NOMO-1 treated with dmso at 0.1 percent for 144 hours (cell line): ENCODE results near the gene SLC25A4.
"Not testable (repeated sequence)": the region's sequence is repeated elsewhere in the genome, so short reads cannot be mapped to it uniquely, and the experiment has no call there.

Experiments
- DNase-seq: peaks from one replicate; lab custom pipeline; 2025; ENCODE audit not compliant: unreplicated experiment; lab: John Stamatoyannopoulos, UW

SLC25A4 gene

DNA sequence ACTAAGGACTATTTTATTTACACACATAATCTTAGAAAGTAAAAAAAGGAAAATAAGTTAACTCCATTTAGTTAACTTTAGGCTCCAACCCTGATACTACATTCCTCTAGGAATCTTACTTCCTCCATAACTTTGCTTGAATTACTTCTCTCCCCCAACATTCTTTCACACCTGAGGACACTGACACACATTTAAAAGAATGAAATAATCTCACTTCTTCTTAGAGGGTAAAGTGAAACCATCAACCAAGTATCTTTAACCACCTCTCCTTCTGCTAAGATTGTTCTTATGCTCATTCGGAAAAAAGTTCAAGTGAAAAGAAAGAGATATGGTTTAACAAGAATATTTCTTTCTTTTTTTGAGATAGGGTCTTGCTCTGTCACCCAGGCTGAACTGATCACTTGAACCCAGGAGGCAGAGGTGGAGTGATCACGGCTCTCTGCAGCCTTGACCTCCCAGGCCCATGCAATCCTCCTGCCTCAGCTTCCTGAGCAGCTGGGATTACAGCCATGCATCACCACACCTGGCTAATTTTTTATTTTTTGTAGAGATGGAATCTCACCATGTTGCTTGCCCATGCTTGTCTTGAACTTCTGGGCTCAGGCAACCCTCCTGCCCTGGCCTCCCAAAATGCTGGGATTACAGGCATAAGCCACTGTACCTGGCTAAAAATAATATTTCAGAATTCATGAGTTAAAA is 28.5 kb downstream of the SLC25A4 start:
- no peak for DNase-seq

DNA sequence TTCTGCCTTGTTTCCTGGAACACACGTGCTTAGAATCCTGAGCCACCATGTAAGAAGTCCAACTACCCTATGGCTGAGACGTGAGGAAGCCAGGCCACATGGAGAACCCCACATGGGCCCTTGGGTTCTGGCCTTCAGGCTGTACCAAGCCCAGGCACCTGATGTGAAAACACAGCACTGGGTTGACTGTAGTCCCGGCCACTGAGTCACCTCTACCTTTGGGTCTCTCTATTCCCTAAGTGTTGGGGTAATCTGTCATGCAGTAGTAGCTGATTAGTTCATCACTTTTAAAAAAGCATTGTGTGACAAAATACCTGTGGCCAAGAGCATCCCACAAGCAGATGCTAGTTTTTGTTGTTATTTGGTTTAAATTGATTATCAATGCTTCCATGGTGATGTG is 36.4 kb downstream of the SLC25A4 start:
- DNase-seq = no peak

DNA sequence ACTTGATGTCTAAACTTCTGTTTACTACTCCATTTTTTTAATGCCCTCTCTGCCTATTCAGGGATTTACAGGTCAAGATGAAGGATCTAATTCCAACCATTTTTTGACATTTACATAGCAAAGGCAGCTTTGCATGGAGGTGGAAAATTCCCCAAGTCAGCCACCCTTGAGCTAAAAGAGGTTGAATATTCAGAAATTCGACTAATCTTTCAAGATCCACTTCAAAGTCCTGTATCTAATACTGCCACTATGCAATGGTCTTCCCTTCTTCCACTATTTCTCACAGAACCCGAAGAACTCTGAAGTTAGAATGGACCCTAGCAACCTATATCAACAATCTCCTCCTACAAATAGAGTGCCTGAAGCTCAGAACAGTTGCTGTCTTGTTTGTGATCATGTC is 39.2 kb downstream of the SLC25A4 start:
- DNase-seq = no peak

- DNase-seq = peak; percentile 30
Observed at GRCh38 chr4:185183622-185184281, 40.7 kb downstream of the SLC25A4 start.

DNA sequence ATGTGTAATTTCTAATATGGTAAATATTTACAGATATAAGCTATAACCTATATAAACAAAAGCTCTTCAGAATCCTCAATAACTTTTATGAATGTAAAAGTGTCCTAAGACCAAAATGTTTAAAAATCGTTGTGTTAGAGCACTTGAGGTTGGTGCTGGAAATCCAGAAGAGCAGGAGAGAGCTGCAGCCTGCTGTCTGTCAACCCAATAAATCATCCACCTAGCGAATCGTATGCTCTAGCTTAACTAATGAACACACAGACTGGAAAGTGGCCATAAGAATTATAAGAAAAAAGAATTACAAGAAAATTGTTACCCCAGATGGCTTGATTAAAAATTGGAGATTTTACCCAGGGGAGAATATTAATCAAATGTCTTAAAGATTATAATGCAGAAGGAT is 43.7 kb downstream of the SLC25A4 start:
- no peak for DNase-seq

GRCh38 chr4:185189606-185190305 is 46.7 kb downstream of the SLC25A4 start:
- no peak for DNase-seq

DNA sequence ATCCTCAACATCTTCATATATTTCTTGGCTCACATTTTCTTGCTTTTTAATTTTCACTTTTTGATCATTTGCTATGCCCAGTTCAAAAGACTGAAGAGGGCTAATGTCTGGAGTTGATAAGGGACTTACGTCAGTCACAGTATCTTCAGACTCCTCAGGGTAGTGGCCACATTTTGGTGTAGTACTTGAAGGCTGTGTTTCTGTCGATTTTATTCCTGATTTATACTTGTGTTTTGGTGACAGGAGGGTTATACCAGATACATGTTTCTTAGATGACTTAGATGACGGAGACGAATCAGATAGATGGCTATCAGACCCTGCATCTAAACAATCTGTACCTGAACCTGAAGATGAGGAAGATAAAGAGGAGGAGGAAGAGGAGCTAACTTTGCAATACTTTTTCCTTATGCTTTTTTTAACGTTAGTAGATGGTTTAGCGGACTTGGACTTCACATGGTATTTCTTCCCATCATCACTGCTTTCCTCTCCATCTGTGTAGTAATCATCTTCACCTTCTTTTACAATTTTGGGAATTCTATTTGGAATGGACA is 47.3 kb downstream of the SLC25A4 start:
- DNase-seq = no peak

- DNase-seq = no peak
Observed at GRCh38 chr4:185192059-185192458, 49.0 kb downstream of the SLC25A4 start.

DNA sequence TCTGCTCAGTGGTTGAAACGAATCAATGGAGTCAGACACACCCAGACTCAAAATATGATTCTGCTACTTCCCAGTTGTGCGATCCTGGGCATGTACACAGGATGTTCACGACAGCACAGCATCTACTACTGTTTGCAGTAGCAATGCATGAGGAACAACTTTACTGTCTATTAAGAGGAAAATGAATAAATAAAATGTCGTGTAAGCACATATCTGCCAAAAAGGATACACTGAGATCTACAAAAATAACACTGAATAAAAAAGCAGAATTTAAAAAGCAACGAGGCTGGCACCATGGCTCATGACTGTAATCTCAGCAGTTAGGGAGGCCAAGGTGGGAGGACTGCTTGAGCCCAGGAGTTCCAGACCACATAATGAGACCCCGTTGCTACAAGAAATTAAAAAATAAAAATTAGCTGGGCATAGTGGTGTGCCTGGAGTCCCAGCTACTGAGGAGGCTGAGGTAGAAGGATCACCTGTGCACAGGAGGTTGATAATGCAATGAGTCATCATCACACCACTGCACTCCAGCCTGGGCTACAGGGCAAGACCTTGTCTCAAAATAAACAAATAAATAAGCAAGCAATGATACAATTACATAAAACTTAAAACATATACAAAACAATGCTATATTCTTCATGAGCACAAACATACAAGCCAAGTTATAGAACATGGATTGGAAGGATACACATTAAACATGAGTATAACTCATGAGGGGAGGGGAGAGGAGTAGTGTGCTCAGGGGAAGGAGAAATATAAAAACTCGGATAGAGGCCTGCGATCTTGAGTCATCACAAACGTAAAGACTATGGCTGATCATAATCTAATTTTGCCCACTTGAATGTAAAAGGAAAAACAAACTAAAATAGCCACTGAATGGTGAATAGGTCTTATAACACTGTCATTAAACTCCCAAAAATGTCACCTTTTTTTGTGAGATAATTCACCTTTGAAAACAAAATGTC is 52.1 kb downstream of the SLC25A4 start:
- DNase-seq = no peak

DNA sequence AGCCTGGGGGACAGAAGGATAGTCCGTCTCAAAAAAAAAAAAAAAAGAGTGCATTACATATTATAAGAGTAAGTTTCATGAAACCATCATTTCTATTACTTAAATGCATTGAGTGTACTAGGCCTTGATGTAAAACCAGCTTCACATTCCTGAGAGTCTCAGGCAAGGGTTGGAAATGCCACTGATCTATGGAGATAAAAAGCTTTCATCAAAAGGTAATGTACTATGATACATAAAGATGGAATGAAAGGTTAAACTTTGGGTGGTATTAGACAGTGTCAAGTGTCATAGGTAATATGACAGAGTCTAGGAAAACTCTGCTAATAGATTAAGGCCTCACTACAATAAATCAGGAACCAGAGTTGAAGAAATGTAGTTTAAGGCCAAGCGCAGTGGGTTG is 53.4 kb downstream of the SLC25A4 start:
- DNase-seq = no peak

DNA sequence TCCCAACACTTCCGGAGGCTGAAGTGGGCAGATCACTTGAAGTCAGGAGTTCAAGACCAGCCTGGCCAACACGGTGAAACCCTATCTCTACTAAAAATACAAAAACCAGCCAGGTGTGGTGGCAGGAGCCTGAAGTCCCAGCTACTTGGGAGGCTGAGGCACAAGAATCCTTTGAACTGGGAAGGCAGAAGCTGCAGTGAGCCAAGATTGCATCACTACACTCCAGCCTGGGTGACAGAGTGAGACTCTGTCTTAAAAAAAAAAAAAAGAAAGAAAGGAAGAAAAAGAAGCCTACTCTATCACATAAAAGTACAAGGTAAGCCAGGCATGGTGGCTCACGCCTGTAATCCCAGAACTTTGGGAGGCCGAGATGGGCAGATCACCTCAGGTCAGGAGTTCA is 55.1 kb downstream of the SLC25A4 start:
- not testable (repeated sequence) for DNase-seq
